ENCODE data around the gene PTPN11. TPM values are rescaled to one million over a fixed set of nuclear protein-coding genes. Genes with fewer than 3 reads are reported as not detected.

PTPN11 gene
- total RNA-seq, 1 experiment from 2014 or later = 181 TPM

- DNase-seq (ENCODE audit: low read depth, low spot score) = no peak
- H3K9ac ChIP-seq (ENCODE audit: low read length) = no peak overlapping the region
- BruUV-seq (replicated peaks) = no TSS peak
- H4K20me1 ChIP-seq (ENCODE audit: insufficient read depth) = no peaks in the 10 kb centered on the region
- H3K27me3 ChIP-seq (ENCODE audit: insufficient read depth, low read length) = no peaks in the 10 kb centered on the region
- no peak overlapping the region for H3K27ac ChIP-seq (ENCODE audit: low read depth, low read length)
- intact Hi-C loops (cut with micrococcal nuclease) = no loop called here
- no peaks in the 10 kb centered on the region for H3K9me3 ChIP-seq (ENCODE audit: control insufficient read depth in 1 of 2, insufficient read depth in 1 of 2, low read depth in 1 of 2, low read length in 2 of 2)
- no peak overlapping the region for H3K4me3 ChIP-seq (replicated peaks in 1 of 2; ENCODE audit: low read depth in 1 of 2, low read length in 2 of 2)
- ChIA-PET CTCF (no interaction called here), RAD21 (ENCODE audit: low non-redundant PET in 1 of 2, low total read pairs in 2 of 2, uncharacterized antibody in 2 of 2, unreplicated experiment in 2 of 2) (no interaction called here), POLR2A (no interaction called here)
- H2AFZ ChIP-seq (ENCODE audit: low read depth, low read length, poor library complexity, severe bottlenecking) = no peak overlapping the region
- ATAC-seq = no peak
- H3K4me1 ChIP-seq (ENCODE audit: control insufficient read depth in 1 of 2, insufficient read depth in 2 of 2, low read length in 2 of 2) = no peaks in the 10 kb centered on the region
- no peaks in the 10 kb centered on the region for H3K79me2 ChIP-seq (ENCODE audit: insufficient read depth, low read length)
- H3K4me2 ChIP-seq (ENCODE audit: low read length) = no peak overlapping the region
- TF ChIP-seq FOSL1 (IDR thresholded peaks at IDR 0.05; ENCODE audit: low read depth) (no peak), EZH2 (IDR thresholded peaks at IDR 0.05) (no peak), CTCF (IDR thresholded peaks at IDR 0.05 in 2 of 3, conservative IDR thresholded peaks at IDR 0.05 in 1 of 3; ENCODE audit: borderline replicate concordance in 1 of 3, insufficient read depth in 1 of 3, low read depth in 2 of 3, low read length in 2 of 3) (no peak), POLR2AphosphoS5 (IDR thresholded peaks at IDR 0.05; ENCODE audit: low read depth, low read length) (no peak), POLR2A (IDR thresholded peaks at IDR 0.05; ENCODE audit: borderline replicate concordance, extremely low read depth, insufficient read depth, insufficient read length) (no peak), YY1 (IDR thresholded peaks at IDR 0.05; ENCODE audit: extremely low read depth, insufficient replicate concordance, low read depth, low read length) (no peak), SIN3A (IDR thresholded peaks at IDR 0.05; ENCODE audit: low read depth) (no peak), RAD21 (IDR thresholded peaks at IDR 0.05; ENCODE audit: low read depth) (no peak), ZNF274 (IDR thresholded peaks at IDR 0.05; ENCODE audit: low read depth, low read length) (no peak), CEBPB (IDR thresholded peaks at IDR 0.05; ENCODE audit: low read depth) (no peak), EZH2phosphoT487 (IDR thresholded peaks at IDR 0.05; ENCODE audit: borderline replicate concordance) (no peak)
- TF ChIP-seq, protein P1, sequence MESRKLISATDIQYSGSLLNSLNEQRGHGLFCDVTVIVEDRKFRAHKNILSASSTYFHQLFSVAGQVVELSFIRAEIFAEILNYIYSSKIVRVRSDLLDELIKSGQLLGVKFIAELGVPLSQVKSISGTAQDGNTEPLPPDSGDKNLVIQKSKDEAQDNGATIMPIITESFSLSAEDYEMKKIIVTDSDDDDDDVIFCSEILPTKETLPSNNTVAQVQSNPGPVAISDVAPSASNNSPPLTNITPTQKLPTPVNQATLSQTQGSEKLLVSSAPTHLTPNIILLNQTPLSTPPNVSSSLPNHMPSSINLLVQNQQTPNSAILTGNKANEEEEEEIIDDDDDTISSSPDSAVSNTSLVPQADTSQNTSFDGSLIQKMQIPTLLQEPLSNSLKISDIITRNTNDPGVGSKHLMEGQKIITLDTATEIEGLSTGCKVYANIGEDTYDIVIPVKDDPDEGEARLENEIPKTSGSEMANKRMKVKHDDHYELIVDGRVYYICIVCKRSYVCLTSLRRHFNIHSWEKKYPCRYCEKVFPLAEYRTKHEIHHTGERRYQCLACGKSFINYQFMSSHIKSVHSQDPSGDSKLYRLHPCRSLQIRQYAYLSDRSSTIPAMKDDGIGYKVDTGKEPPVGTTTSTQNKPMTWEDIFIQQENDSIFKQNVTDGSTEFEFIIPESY (IDR thresholded peaks at IDR 0.05; ENCODE audit: extremely low read depth, insufficient replicate concordance, low read length) = no peak
- TF ChIP-seq, protein P2, sequence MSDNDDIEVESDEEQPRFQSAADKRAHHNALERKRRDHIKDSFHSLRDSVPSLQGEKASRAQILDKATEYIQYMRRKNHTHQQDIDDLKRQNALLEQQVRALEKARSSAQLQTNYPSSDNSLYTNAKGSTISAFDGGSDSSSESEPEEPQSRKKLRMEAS (IDR thresholded peaks at IDR 0.05) = no peak
- peaks cover 17 to 26% of the 10 kb centered on the region in 2 experiments; a peak in 2 of 4 replicates for H3K36me3 ChIP-seq (ENCODE audit: control insufficient read depth in 1 of 2, insufficient read depth in 2 of 2, low read length in 2 of 2)
- H3K9me2 ChIP-seq (ENCODE audit: insufficient read depth) = no peaks in the 10 kb centered on the region
Observed at GRCh38 chr12:112503512-112503911, 84.8 kb downstream of the PTPN11 start.

Measured in HCT116 (cell line).